Pancreas (tissue), 10 donors: ENCODE results near the gene DIMT1. TPM values are rescaled to one million over a fixed set of nuclear protein-coding genes. Genes with fewer than 3 reads are reported as not detected.

Experiments used
- ATAC-seq, 4 donors: fragments of 200-7000 bp; cut with Tn5 transposase; one replicate each; pipeline versions ENCODE4 v1.8.0 to v1.9.1; 2020; ENCODE audit warnings: mild to moderate bottlenecking in 4 of 4, moderate library complexity in 4 of 4
- DNase-seq, 6 donors: peaks; one replicate each; pipeline ENCODE4 v3.0.0-alpha.2; 2020
- FAIRE-seq: peaks from 2 replicates; lab custom pipeline; 2012; peaks lifted over from hg19 to GRCh38; lab: Jason Lieb, UNC
- H3K27ac ChIP-seq, 4 donors: fragments of 200-600 bp; sonication (generic); 1 replicate in 3 of 4; 2 replicates in 1 of 4; pipeline versions ENCODE4 v1.5.0 to v1.8.0; 2020
- H3K27me3 ChIP-seq, 4 donors: fragments of 200-600 bp; one replicate each; pipeline ENCODE4 v1.8.0; 2021
- H3K36me3 ChIP-seq, 3 donors: fragments of 200-600 bp; sonication (generic) in 1 of 3; one replicate each; pipeline versions ENCODE4 v1.5.0 to v1.8.0; 2020 to 2021
- H3K4me1 ChIP-seq, 3 donors: fragments of 200-600 bp; one replicate each; pipeline ENCODE4 v1.8.0; 2021
- H3K4me3 ChIP-seq, 4 donors: fragments of 200-600 bp; sonication (generic) in 2 of 4; one replicate each; pipeline versions ENCODE4 v1.5.0 to v1.8.0; 2020 to 2021
- H3K9me3 ChIP-seq, 4 donors: fragments of 200-600 bp; one replicate each; pipeline ENCODE4 v1.8.0; 2021
- WGBS, 2 donors: extraction: QIAGEN DNeasy Blood & Tissue Kit; methylation state at CpG; one replicate each; pipeline ENCODE4 v1.1.7; 2013; 5-methylcytosine and 5-hydroxymethylcytosine counted together
- intact Hi-C, 3 donors: fragments of 100-400 bp; cut with DNase I; formaldehyde crosslinking; loops; one replicate each; pipeline versions ENCODE4 v1.11.1 to v1.14.2; 2022
- polyA plus RNA-seq, 2 donors: library from polyadenylated mRNA; stranded (reverse); fragments of 200-250 nt; gene quantifications; one replicate each; pipeline ENCODE4 v1.2.3, GENCODE V29; 2013
- total RNA-seq, 6 donors: library from RNA; stranded (reverse); fragmentation: NEBNext Ultra II Directional in 4 of 6; extraction: Animal tissue kit (Norgen Biotek cat#: 25700) in 4 of 6; gene quantifications; one replicate each; pipeline versions ENCODE4 v1.2.1 to v1.2.4, GENCODE V29; 2021 to 2023
- TF ChIP-seq, protein P1 (sequence below), 4 donors: fragments of 200-600 bp; sonication (generic) in 3 of 4; IDR thresholded peaks; one replicate each; pipeline versions ENCODE4 v1.5.0 to v1.8.0; 2021; ENCODE audit warnings: antibody characterized with exemption in 4 of 4
- donor health status: healthy with polysubstance abuse.
- donor health status: DM: no; HTN: no; CAD: no; lungs with moderate emphysema.
- donor health status: DM: no; HTN: no; CAD: no.
- donor health status: control.
- donor health status: control.
- donor health status: Bipolar disorder and iron deficiency.
- donor health status: DM: yes; HTN: yes; CAD: no.
- donor health status: DM: no; HTN: no; CAD: no.
- donor health status: DM: no; HTN: no; CAD: no.
- donor health status: DM: yes; HTN: yes; CAD: no.

DIMT1 gene
- total and polyA plus RNA-seq, 8 donors, result 8.0 to 26.3 (median 12.1) TPM

DNA sequence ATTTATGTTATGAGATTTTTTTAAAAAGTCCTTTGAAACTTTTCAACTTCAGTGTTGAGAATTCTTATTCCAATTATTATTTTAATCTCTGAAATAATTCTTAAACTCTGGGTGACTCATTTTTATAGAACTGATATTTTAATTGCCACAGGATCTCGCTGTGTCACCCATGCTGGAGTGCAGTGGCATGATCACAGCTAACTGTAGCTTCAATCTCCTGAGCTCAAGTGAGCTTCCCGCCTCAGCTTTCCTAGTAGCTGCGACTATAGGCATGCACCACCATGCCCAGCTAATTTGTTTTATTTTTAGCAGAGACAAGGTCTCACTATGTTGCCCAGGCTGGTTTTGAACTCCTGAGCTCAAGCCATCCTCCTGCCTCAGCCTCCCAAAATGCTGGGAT lies 41.0 kb downstream of the DIMT1 start:
- 96 to 99% methylated on average over 3 of the region's 3 CpGs for WGBS, 2 donors
- peak; percentile 49 for FAIRE-seq

DNA sequence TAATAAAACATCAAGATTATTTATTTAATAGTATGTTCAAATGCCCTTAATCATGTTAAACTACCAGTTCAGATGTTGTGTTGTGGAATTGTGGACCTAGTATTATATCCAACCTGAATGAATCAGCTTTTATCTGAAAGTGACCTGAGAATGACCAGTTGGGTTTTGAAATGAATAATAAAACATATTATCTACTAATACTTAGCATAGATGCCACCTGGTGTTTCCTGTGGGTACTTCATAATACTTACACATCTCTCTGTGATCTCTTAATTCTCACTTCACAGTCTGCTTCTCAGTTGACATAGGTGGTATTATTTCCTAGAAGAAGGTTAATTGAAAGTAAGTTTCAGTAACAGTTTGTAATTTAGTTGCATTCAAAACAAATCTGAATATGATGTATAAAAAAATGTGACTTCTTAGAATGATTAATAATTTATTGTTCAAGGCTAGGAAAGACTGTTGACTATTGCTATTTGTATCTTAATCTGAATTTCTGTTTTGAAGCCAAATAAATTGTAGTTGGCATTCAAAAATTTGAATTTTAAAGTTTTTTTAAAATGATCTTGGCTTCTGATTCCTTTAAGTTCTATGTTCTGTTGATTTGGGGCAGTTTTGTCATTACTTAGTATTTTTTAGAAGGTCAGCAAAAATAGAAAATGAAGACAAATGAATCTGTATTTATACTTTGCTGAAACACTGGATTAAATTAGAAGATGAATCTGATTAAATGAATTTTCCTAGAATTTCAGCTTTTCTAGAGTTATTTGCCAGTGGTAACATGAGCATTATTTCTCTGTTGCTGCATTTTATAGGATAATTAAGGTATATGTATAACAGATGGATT lies 49.5 kb downstream of the DIMT1 start:
- H3K27ac ChIP-seq, result no peak overlapping the region
- DNase-seq (no peak), FAIRE-seq (peak; percentile 87), ATAC-seq (peak; percentile 77 to 96 (median 93))
- no peaks in the 10 kb centered on the region for H3K4me1 ChIP-seq
- H3K27me3 ChIP-seq, result no peaks in the 10 kb centered on the region
- H3K36me3 ChIP-seq, result peaks cover 0 to 8% (median 0%) of the 10 kb centered on the region in 3 donors
- intact Hi-C loops, result loop anchor here in 1 of 3 donors (10.0 kb wide), 1 partner anchor 139 kb away; no protein-coding TSS in a partner anchor
- no peaks in the 10 kb centered on the region for H3K9me3 ChIP-seq
- H3K4me3 ChIP-seq, result no peak overlapping the region
- TF ChIP-seq, protein P1, sequence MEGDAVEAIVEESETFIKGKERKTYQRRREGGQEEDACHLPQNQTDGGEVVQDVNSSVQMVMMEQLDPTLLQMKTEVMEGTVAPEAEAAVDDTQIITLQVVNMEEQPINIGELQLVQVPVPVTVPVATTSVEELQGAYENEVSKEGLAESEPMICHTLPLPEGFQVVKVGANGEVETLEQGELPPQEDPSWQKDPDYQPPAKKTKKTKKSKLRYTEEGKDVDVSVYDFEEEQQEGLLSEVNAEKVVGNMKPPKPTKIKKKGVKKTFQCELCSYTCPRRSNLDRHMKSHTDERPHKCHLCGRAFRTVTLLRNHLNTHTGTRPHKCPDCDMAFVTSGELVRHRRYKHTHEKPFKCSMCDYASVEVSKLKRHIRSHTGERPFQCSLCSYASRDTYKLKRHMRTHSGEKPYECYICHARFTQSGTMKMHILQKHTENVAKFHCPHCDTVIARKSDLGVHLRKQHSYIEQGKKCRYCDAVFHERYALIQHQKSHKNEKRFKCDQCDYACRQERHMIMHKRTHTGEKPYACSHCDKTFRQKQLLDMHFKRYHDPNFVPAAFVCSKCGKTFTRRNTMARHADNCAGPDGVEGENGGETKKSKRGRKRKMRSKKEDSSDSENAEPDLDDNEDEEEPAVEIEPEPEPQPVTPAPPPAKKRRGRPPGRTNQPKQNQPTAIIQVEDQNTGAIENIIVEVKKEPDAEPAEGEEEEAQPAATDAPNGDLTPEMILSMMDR (IDR thresholded peaks at IDR 0.05), result peak; percentile 22 to 53 (median 36)

More for the DNA sequence above, 41.0 kb downstream of the DIMT1 start:
- H3K4me3 ChIP-seq, result no peak overlapping the region
- no peaks in the 10 kb centered on the region for H3K4me1 ChIP-seq
- H3K27me3 ChIP-seq, result no peaks in the 10 kb centered on the region
- ATAC-seq (no peak), DNase-seq (no peak)
- no peaks in the 10 kb centered on the region for H3K9me3 ChIP-seq
- intact Hi-C loops, result no loop called here
- TF ChIP-seq, protein P1 (IDR thresholded peaks at IDR 0.05), result no peak
- H3K27ac ChIP-seq, result no peak overlapping the region
- peaks cover 0 to 26% (median 17%) of the 10 kb centered on the region in 3 donors for H3K36me3 ChIP-seq

- TF ChIP-seq, protein P1 (IDR thresholded peaks at IDR 0.05), result no peak
- H3K27ac ChIP-seq, result no peak overlapping the region
- ATAC-seq (no peak), DNase-seq (no peak), FAIRE-seq (peak; percentile 5)
- H3K9me3 ChIP-seq, result no peaks in the 10 kb centered on the region
- peaks cover 0 to 8% (median 0%) of the 10 kb centered on the region in 3 donors for H3K36me3 ChIP-seq
- peaks cover 0 to 3% (median 0%) of the 10 kb centered on the region in 3 donors for H3K4me1 ChIP-seq
- H3K27me3 ChIP-seq, result no peaks in the 10 kb centered on the region
- intact Hi-C loops, result no loop called here
- H3K4me3 ChIP-seq, result no peak overlapping the region
- WGBS, 2 donors, result 95 to 100% methylated on average over 1 of the region's 1 CpG
Measured at GRCh38 chr5:62348723-62349481, 54.8 kb downstream of the DIMT1 start.

DNA sequence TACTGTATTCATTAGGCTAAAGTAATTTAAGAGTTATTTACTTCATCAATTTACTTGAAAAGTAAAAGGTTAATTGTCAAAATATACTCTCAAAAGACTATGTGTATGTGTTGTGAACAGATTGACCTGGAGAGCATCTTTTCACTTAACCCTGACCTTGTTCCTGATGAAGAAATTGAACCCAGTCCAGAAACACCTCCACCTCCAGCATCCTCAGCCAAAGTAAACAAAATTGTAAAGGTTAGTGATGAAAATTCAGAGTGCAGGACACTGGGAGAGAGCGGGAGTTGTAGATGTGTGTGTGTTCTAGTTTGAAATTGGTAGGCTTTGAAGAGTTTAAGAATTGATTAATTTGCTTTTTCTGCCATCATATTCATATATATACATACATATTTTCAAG lies 55.8 kb downstream of the DIMT1 start:
- Histone ChIP-seq H3K27ac (no peak overlapping the region), H3K36me3 (peaks cover 0 to 3% (median 0%) of the 10 kb centered on the region in 3 donors), H3K27me3 (no peaks in the 10 kb centered on the region), H3K4me1 (peaks cover 0 to 3% (median 0%) of the 10 kb centered on the region in 3 donors), H3K4me3 (no peak overlapping the region), H3K9me3 (no peaks in the 10 kb centered on the region)
- ATAC-seq, result peak in 1 of 4 donors; percentile 59
- no peak for DNase-seq
- TF ChIP-seq, protein P1 (IDR thresholded peaks at IDR 0.05), result no peak
- WGBS, 2 donors, result 63 to 66% methylated on average over 1 of the region's 1 CpG
- intact Hi-C loops, result no loop called here
- no peak for FAIRE-seq
